GM03348 (cell line): ENCODE results near the gene PTPN5.
"Not testable (repeated sequence)": the region's sequence is repeated elsewhere in the genome, so short reads cannot be mapped to it uniquely, and the experiment has no call there.

Experiments
- DNase-seq: peaks from one replicate; pipeline ENCODE4 v3.0.0; 2012; ENCODE audit warnings: low spot score

Gene PTPN5

DNA sequence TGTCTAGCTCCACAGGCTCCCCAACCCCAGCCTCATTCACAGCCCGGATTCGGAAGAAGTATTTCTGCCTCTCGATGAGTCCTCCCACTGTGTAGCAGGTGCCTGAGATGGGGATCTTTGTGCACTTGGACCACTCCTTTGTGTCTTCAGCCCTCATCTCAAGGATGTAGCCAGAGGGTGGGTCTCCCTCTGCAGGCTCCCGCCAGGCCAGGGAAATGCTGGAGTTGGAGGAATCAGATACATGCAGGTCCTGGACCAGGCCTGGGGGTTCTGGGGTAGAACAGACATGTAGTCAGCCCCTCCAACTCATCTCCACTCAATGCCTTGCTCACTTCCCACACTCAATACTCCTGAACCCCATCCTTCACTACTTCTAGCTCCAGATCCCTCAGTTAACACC, 82.2 kb downstream of the PTPN5 start:
- DNase-seq: no peak

- DNase-seq: no peak
These were observed 83.7 kb downstream of the PTPN5 start for GRCh38 chr11:18707811-18708340.

- peak; percentile 44 for DNase-seq
These were observed 85.0 kb downstream of the PTPN5 start for GRCh38 chr11:18706330-18707243.

GRCh38 chr11:18705651-18706281, 85.8 kb downstream of the PTPN5 start:
- no peak for DNase-seq

GRCh38 chr11:18704698-18705097, 86.9 kb downstream of the PTPN5 start:
- no peak for DNase-seq

DNA sequence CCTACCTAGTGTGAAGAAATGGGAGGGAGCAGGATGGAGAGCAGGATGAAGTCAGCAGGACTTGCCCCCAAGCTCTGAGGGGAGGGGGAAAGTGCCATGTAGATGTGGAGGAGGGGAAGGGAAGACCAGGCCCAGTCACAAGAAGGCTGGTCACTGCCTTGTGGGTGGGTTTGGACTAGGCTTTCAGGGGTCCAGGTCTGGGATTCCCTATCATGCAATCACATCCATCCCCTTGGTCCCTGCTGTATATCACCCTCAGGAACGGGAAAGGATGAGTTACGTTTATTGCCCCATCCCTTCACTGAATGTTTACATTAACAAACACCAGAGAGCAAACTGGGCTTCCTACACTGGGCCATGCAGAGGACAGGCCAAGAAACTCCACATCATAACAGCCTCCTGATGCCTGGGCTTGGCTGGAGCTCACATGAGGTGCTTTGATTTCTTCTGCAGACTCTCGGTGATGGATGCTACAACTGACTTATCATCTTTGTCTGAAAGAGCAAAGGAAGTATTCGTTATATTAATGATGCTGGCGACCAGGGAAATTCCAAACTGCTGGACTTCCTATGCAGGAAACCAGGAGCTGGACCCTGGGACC, 87.5 kb downstream of the PTPN5 start:
- DNase-seq: no peak

- no peak for DNase-seq
These were observed 88.4 kb downstream of the PTPN5 start for GRCh38 chr11:18703001-18703763.

DNA sequence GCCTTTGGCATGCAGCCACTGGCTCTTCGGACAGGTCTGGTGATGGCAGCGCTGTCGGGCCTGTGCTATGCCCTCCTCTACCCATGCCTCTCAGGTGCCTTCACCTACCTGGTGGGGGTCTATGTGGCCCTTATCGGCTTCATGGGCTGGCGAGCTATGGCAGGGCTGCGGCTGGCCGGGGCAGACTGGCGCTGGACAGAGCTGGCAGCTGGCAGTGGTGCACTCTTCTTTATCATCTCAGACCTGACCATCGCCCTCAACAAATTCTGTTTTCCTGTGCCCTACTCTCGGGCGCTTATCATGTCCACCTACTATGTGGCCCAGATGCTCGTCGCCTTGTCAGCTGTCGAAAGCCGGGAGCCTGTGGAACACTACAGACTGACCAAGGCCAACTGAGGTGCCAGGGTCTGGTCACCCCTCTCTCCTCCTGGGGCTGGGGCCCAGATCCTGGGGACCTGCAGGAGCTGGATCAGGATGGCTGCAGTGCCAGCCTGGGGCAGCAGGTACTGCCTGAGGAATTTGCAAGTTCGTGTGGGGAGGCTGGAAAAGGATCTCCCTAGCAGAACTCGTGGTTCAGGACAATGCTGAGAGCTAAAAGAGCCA, 89.9 kb downstream of the PTPN5 start:
- DNase-seq: no peak

- no peak for DNase-seq
These were observed 90.7 kb downstream of the PTPN5 start for GRCh38 chr11:18700872-18701271.

- DNase-seq: no peak
These were observed 91.2 kb downstream of the PTPN5 start for GRCh38 chr11:18700375-18700774.

GRCh38 chr11:18699848-18700261, 91.7 kb downstream of the PTPN5 start:
- DNase-seq: no peak

GRCh38 chr11:18699269-18699596, 92.4 kb downstream of the PTPN5 start:
- no peak for DNase-seq

- DNase-seq: peak; percentile 98
These were observed 93.0 kb downstream of the PTPN5 start, which contains the start of gene TMEM86A for GRCh38 chr11:18698341-18699268. TMEM86A (plus strand) TSS chr11:18698779; CDS start chr11:18698887, 108 bp downstream.

DNA sequence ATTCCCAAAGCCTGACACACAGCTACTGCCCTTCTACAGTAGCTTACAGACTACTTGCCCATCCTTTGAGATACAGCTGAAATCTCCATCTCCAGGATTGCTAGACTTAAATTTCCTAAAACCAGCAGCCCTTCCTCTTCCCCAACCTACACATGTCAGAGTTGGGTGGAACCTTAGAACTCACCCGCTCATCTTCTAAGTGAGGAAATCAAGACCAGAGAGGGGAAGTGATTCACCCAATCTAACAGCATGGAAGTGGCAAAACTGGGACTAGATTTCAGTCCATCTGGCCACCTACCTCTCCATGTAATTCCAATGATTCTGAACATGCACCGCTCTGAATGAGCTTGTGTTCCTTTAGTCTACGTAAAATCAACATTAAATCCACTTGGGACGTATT, 94.0 kb downstream of the PTPN5 start:
- no peak for DNase-seq

- peak; percentile 37 for DNase-seq
These were observed 94.9 kb downstream of the PTPN5 start for GRCh38 chr11:18696638-18697225.

DNA sequence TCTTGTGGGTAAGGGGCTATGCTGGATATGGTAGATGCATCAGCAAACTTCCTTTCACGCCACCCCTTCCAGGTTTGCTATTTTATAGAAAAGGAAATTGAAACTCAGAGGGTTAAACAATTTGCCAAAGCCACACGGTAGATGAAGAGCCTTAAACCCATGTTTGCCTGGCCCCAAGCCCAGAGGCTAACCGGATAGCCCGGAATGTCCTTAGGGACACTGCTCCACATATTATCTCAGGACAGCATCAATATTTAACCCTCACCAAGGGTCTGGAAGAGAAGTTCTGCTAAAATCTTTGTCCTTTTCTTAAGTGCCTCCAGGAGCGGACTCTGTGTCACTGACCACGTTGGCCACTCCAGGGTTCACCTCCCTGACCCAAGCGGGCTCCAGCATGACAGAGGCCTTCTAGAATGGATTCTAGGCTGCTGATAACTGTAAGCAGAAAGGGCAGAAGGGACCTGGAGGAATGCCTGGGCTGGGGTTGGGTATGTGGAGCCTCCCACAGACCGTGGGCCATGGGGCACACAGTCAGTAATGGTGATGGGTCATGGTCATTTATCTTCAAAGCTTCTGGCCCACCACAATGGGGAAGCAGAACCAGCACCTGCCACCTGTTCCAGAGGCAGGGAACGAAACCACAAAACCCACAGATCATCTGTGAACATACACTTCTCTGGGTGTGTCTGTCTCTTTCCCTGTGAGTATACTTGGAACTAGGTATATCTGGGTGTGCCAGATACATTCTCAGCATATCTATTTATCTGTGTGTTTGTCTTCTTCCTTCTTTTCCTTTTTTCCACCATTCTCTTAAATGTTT, 98.4 kb downstream of the PTPN5 start:
- no peak for DNase-seq

- not testable (repeated sequence) for DNase-seq
These were observed 100.0 kb downstream of the PTPN5 start for GRCh38 chr11:18691467-18692140.

GRCh38 chr11:18684267-18684666, 107.3 kb downstream of the PTPN5 start:
- no peak for DNase-seq

DNA sequence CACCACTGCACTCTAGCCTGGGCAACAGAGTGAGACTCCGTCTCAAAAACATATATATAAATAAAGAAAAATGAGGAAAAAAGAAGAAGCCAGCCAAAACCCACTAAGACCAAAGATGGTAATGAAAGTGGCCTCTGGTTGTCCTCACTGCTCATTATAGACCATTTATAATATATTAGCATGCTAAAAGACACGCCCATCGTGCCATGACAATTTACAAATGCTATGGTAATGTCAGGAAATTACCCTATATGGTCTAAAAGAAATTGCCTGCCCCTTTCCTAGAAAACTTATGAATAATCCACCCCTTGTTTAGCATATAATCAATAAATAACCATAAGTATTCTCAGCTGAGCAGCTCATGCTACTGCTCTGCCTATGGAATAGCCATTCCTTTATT, 109.1 kb downstream of the PTPN5 start:
- no peak for DNase-seq
